HEK293T (cell line): ENCODE measurements around the gene SORBS1.

ENCODE experiments used
- CTCF ChIA-PET: fragments of 350-600 bp; formaldehyde crosslinking; extraction: SDS; loops from one replicate; lab custom pipeline; 2021; ENCODE audit warnings: antibody characterized with exemption, inconsistent platforms; lab: Yijun Ruan, JAX
- POLR2A ChIA-PET: fragments of 350-600 bp; formaldehyde crosslinking; extraction: SDS; loops from one replicate; lab custom pipeline; 2020; ENCODE audit warnings: antibody characterized with exemption, inconsistent platforms; lab: Yijun Ruan, JAX
- DNase-seq: peaks from one replicate; pipeline ENCODE4 v3.0.0; 2012; ENCODE audit warnings: mixed read lengths; ENCODE audit errors: extremely low spot score
- ARNT ChIP-seq: fragments of 450-650 bp; IDR thresholded peaks from 2 replicates; pipeline ENCODE4 v1.6.1; 2017; ENCODE audit warnings: mild to moderate bottlenecking
- BHLHE40 ChIP-seq: fragments of 450-650 bp; IDR thresholded peaks from 2 replicates; pipeline ENCODE4 v1.6.1; 2016; ENCODE audit warnings: mild to moderate bottlenecking, moderate library complexity, borderline replicate concordance
- CTBP1 ChIP-seq: fragments of 450-650 bp; IDR thresholded peaks from 2 replicates; pipeline ENCODE4 v1.6.1; 2016; ENCODE audit warnings: borderline replicate concordance
- ELF4 ChIP-seq: fragments of 450-650 bp; IDR thresholded peaks from 2 replicates; pipeline ENCODE4 v1.6.1; 2017; ENCODE audit warnings: antibody characterized with exemption
- FOXA1 ChIP-seq: fragments of 450-650 bp; IDR thresholded peaks from 2 replicates; pipeline ENCODE4 v1.6.1; 2016; ENCODE audit warnings: mild to moderate bottlenecking
- FOXK2 ChIP-seq: fragments of 450-650 bp; IDR thresholded peaks from 2 replicates; pipeline ENCODE4 v1.6.1; 2016; ENCODE audit warnings: mild to moderate bottlenecking
- FOXM1 ChIP-seq: fragments of 450-650 bp; IDR thresholded peaks from 2 replicates; pipeline ENCODE4 v1.6.1; 2017; ENCODE audit warnings: mild to moderate bottlenecking, borderline replicate concordance
- HDGF ChIP-seq: fragments of 450-650 bp; IDR thresholded peaks from 2 replicates; pipeline ENCODE4 v1.6.1; 2017; ENCODE audit warnings: antibody characterized with exemption, borderline replicate concordance
- L3MBTL2 ChIP-seq: fragments of 450-650 bp; conservative IDR thresholded peaks from 2 replicates; pipeline ENCODE4 v1.6.1; 2016; ENCODE audit warnings: mild to moderate bottlenecking
- LEF1 ChIP-seq: fragments of 450-650 bp; IDR thresholded peaks from 2 replicates; pipeline ENCODE4 v1.6.1; 2017; ENCODE audit warnings: mild to moderate bottlenecking, borderline replicate concordance
- NFRKB ChIP-seq: fragments of 450-650 bp; IDR thresholded peaks from 2 replicates; pipeline ENCODE4 v1.6.1; 2016; ENCODE audit warnings: mild to moderate bottlenecking, moderate library complexity
- SP1 ChIP-seq: fragments of 450-650 bp; IDR thresholded peaks from 2 replicates; pipeline ENCODE4 v1.6.1; 2017
- SUZ12 ChIP-seq: fragments of 450-650 bp; IDR thresholded peaks from 2 replicates; pipeline ENCODE4 v1.6.1; 2016; ENCODE audit warnings: mild to moderate bottlenecking
- TARDBP ChIP-seq: fragments of 450-650 bp; IDR thresholded peaks from 2 replicates; pipeline ENCODE4 v1.6.1; 2016
- ZNF384 ChIP-seq: fragments of 450-650 bp; IDR thresholded peaks from 2 replicates; pipeline ENCODE4 v1.6.1; 2016
- TF ChIP-seq, protein P1 (sequence below): fragments of 450-650 bp; IDR thresholded peaks from 2 replicates; pipeline ENCODE4 v1.6.1; 2016

The SORBS1 gene

DNA sequence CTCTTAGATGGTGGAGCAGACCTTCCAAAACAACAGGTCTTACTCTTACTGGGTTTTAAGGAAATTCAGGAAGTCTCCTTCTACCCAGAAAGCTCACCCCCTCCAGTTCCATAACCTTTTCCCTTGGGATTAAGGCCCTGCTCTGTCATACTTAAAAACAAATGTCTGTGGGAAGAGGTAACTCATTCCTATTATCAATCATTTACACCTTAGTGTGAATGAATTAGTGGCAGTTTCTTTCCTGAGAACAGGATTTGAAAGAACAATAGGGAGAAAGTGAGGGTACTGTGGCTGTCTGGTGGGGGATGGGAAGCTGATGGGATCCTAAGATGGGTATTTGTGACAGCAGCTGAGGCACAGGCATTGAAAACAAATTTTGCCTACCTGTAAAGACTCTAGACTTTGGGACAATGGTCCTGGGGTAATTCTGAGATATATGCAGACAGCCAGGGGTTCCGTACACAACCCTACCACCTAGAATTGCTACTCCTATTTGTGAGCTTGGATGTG is 248.1 kb downstream of the SORBS1 start:
- ChIA-PET POLR2A (no interaction called here), CTCF (interaction anchor here (0.6 kb wide), 1 partner anchor 1498 kb away, joined by 4 read pairs; no protein-coding TSS in a partner anchor)
- DNase-seq: no peak
- TF ChIP-seq, protein P1, sequence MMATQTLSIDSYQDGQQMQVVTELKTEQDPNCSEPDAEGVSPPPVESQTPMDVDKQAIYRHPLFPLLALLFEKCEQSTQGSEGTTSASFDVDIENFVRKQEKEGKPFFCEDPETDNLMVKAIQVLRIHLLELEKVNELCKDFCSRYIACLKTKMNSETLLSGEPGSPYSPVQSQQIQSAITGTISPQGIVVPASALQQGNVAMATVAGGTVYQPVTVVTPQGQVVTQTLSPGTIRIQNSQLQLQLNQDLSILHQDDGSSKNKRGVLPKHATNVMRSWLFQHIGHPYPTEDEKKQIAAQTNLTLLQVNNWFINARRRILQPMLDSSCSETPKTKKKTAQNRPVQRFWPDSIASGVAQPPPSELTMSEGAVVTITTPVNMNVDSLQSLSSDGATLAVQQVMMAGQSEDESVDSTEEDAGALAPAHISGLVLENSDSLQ: no peak
- TF ChIP-seq SP1: no peak
- no peak for TF ChIP-seq FOXA1
- TF ChIP-seq ELF4: no peak
- no peak for TF ChIP-seq L3MBTL2
- TF ChIP-seq TARDBP: no peak
- no peak for TF ChIP-seq FOXK2
- no peak for TF ChIP-seq SUZ12
- TF ChIP-seq ZNF384: no peak
- TF ChIP-seq CTBP1: no peak
- TF ChIP-seq NFRKB: no peak
- TF ChIP-seq FOXM1: no peak
- TF ChIP-seq ARNT: no peak
- TF ChIP-seq LEF1: no peak
- TF ChIP-seq HDGF: no peak
- TF ChIP-seq BHLHE40: no peak

DNA sequence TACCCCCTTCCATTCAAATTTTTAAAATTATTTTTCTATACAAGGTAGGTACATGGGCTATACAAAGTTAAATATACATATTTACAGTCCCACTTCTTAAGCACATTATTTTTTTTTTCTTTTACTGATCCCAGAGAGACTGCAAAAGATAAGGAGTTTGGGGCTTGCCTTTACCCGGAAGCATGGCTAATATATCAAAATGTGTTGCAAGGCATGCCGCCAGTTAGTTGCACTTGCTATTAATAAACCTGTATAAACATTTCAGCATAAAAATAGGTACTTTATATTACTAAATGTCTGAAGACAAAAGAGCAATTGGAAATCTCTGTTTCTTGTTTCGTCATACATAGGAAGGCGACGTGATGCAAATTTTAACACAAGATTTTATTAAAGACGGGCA is 248.9 kb downstream of the SORBS1 start:
- CTCF ChIA-PET: no interaction called here
- DNase-seq: no peak
- TF ChIP-seq LEF1 (no peak), CTBP1 (no peak)
- POLR2A ChIA-PET: no interaction called here

DNA sequence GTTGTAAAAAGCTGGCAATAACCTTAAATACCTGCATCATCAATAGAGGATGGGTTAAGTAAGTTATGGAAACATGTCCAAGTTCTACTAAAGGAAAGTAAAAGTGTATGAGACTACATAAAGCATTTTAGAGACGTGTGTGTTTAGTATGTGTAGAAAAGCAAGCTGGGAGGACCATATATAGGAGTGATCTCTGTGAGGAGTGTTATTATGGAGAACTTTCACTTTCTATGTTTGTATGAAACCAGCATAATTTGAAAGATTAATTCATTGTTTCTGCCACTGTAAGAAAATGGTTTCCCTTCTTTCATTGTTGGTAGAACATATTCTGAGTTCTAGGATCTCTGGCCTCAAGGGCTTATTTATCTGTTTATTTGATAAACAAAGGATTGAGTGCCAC is 251.2 kb downstream of the SORBS1 start:
- TF ChIP-seq L3MBTL2: no peak
- no peak for TF ChIP-seq FOXK2
- no peak for TF ChIP-seq ZNF384
- TF ChIP-seq ARNT: no peak
- no peak for TF ChIP-seq ELF4
- no peak for TF ChIP-seq SUZ12
- no peak for TF ChIP-seq LEF1
- no peak for TF ChIP-seq BHLHE40
- TF ChIP-seq FOXM1: no peak
- no peak for TF ChIP-seq NFRKB
- no peak for TF ChIP-seq TARDBP
- no peak for DNase-seq
- POLR2A ChIA-PET: no interaction called here
- CTCF ChIA-PET: no interaction called here

DNA sequence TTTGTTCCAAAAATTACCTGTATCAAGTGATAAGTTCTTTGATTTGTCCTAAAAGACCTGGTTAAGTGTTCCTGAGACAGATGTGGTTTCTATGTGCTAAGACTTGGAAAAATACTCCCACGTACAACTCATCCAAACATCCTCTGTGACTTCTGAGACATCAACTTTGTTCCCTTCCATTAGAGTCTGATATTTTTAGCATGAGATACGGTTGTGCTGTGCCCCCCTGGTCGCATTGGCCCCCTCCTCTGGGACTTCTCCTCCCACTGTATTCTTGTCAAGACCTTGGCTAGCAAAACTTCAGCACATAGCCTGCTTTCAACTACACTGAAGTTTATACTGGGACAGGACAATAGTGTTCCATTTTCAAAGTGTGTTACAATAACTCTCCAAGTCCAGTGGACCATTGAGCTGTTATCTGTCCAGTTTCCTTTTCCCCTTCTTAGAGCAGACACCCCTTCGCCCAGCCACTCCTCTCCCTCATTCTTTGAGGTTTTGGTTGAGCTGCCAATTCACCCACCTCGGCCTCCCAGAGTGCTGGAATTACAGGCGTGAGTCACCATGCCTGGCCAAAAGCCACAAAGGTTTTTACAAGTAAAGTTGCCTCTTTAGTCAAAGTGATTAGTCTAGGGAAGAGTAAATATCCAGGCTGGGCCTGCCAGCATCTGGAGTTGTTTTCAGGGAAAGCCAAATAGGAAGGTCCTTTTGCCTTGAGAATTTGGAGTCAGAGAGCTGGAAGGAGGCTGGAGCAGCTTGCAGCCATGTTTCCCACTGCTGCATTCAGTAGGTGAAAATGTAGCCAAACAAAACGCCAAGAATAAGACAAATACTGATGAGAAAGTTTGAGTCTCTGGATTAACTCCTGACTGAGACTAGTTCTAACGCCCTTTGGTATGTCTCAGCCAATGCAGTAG is 252.5 kb downstream of the SORBS1 start:
- no peak for TF ChIP-seq ELF4
- no peak for TF ChIP-seq FOXA1
- TF ChIP-seq L3MBTL2: no peak
- TF ChIP-seq CTBP1: no peak
- no peak for TF ChIP-seq ARNT
- no peak for TF ChIP-seq FOXM1
- TF ChIP-seq, protein P1: no peak
- TF ChIP-seq ZNF384: no peak
- TF ChIP-seq NFRKB: no peak
- TF ChIP-seq BHLHE40: no peak
- no peak for TF ChIP-seq HDGF
- TF ChIP-seq LEF1: no peak
- TF ChIP-seq SUZ12: no peak
- no peak for TF ChIP-seq FOXK2
- no peak for TF ChIP-seq SP1
- TF ChIP-seq TARDBP: no peak
- ChIA-PET POLR2A (interaction anchor here (0.6 to 0.7 kb wide), 2 partner anchors 17 to 65 kb away, joined by 3 read pairs; partner anchors contain the start of gene PDLIM1), CTCF (interaction anchor here (0.6 to 1.2 kb wide), 3 partner anchors 12 to 62 kb away, joined by 3 to 7 read pairs (median 3); no protein-coding TSS in a partner anchor)
- DNase-seq: peak; percentile 28

DNA sequence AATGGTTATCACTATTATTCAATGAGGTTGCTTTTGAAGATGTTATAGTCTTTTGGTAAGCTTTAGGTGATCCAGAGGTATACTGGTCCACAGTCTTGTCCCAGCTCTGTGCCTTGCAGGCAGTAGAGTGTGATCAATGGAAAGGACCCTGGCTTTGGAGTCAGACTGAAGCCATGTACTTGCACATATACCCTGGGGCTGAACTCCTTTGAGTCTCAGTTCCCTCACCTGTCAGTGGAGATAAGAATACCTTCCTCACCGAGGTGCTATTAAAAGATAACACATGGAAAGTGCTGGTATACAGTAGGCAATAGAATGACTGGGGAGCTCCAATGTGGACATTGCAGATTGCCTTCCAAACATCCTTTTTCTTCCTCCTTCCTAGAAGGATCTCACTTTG is 254.3 kb downstream of the SORBS1 start:
- no peak for TF ChIP-seq TARDBP
- ChIA-PET POLR2A (no interaction called here), CTCF (no interaction called here)
- no peak for DNase-seq

DNA sequence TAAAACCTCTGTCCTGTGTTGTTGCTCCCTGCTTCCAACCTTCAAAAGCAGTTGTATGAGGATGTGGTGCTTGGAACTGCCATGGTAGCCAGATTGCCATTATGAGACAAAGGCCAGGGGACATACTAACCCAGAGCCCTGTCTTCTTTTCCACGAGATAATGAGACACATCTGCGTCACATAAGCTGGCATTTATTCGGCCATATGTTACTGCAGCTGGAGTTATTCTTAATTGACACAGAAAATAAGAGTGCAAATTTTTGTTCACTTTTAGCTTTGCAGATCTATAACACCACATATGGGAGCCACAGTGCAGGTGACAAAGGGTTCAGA is 254.9 kb downstream of the SORBS1 start:
- CTCF ChIA-PET: no interaction called here

More for the DNA sequence above, 254.9 kb downstream of the SORBS1 start:
- no peak for DNase-seq
- TF ChIP-seq CTBP1 (no peak), ELF4 (no peak), NFRKB (no peak), ZNF384 (no peak), SUZ12 (no peak), L3MBTL2 (no peak), FOXM1 (no peak), SP1 (no peak), BHLHE40 (no peak), HDGF (no peak), FOXA1 (no peak), FOXK2 (no peak), LEF1 (no peak), TARDBP (no peak), ARNT (no peak)
- TF ChIP-seq, protein P1: no peak
- POLR2A ChIA-PET: no interaction called here
